Mesothelial cell of epicardium (in vitro differentiated cells): ENCODE results near the gene MPP4. TPM values are rescaled to one million over a fixed set of nuclear protein-coding genes. Genes with fewer than 3 reads are reported as not detected.

Experiments
- DNase-seq, 2 experiments: peaks; one replicate each; pipeline ENCODE4 v3.0.0; 2021; ENCODE audit warnings: low spot score in 2 of 2; ENCODE audit not compliant: unreplicated experiment in 2 of 2
- H3K27ac Mint-ChIP-seq: 2 replicates; pipeline ENCODE4 v1.8.0; 2021; ENCODE audit warnings: mixed read lengths
- H3K27me3 Mint-ChIP-seq: 2 replicates; pipeline ENCODE4 v1.8.0; 2021; ENCODE audit warnings: low read depth, mixed read lengths
- H3K36me3 Mint-ChIP-seq: 2 replicates; pipeline ENCODE4 v1.8.0; 2021; ENCODE audit warnings: mixed read lengths
- H3K4me1 Mint-ChIP-seq: 2 replicates; pipeline ENCODE4 v1.8.0; 2021; ENCODE audit warnings: mixed read lengths
- H3K4me3 Mint-ChIP-seq: 2 replicates; pipeline ENCODE4 v1.8.0; 2021; ENCODE audit warnings: mild to moderate bottlenecking, moderate library complexity, mixed read lengths
- H3K9me3 Mint-ChIP-seq: 2 replicates; pipeline ENCODE4 v1.8.0; 2021; ENCODE audit warnings: mixed read lengths
- total RNA-seq: library from RNA; stranded (reverse); gene quantifications from 3 replicates; pipeline ENCODE4 v1.2.1, GENCODE V29; 2021
- TF ChIP-seq, protein P1 (sequence below): fragments of 200-600 bp; sonication (generic); IDR thresholded peaks from one replicate; pipeline ENCODE4 v1.5.0; 2021; ENCODE audit warnings: antibody characterized with exemption; ENCODE audit not compliant: unreplicated experiment

The MPP4 gene, protein sequence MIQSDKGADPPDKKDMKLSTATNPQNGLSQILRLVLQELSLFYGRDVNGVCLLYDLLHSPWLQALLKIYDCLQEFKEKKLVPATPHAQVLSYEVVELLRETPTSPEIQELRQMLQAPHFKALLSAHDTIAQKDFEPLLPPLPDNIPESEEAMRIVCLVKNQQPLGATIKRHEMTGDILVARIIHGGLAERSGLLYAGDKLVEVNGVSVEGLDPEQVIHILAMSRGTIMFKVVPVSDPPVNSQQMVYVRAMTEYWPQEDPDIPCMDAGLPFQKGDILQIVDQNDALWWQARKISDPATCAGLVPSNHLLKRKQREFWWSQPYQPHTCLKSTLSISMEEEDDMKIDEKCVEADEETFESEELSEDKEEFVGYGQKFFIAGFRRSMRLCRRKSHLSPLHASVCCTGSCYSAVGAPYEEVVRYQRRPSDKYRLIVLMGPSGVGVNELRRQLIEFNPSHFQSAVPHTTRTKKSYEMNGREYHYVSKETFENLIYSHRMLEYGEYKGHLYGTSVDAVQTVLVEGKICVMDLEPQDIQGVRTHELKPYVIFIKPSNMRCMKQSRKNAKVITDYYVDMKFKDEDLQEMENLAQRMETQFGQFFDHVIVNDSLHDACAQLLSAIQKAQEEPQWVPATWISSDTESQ
- total RNA-seq = 0.18 to 0.27 TPM (median 0.27 TPM) in 3 replicates

DNA sequence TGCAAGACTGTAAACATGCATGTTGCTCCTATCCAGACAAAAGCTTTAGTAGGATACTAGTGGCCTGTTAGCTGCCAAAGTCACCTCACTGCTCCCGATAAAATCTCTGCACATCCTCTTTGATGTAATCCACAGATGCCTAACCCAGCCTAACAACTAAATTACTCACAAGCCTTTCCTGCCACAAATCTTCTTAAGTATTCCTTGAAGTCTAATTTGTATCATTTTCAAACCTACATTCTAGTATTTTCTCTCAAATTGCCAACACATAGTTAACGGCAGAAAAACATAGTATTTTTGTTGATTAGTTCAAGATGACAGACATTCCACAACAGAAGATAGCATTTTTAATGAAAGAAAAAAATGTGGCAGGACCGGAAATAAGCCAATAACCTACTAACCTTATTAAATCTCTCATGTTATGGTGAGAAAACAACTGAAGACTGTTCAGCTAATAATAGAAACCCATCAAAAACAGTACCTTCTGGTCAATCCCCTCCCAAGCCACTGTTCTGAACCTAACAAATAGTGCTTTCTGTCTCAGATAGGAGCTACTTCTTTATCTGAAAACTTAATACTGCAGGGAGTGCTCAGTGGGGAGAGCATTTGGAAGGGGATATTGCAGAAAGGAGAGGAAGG is at the start of gene MPP4:
TSS of gene MPP4 (minus strand) at position 57 of the 639 bp plus-strand sequence. CDS start 4,690 bp downstream, outside the sequence.
- Mint-ChIP-seq H3K4me1 (peaks cover 27% of the 10 kb centered on the region), H3K27ac (peak within 1 kb of the TSS; percentile 67)

DNA sequence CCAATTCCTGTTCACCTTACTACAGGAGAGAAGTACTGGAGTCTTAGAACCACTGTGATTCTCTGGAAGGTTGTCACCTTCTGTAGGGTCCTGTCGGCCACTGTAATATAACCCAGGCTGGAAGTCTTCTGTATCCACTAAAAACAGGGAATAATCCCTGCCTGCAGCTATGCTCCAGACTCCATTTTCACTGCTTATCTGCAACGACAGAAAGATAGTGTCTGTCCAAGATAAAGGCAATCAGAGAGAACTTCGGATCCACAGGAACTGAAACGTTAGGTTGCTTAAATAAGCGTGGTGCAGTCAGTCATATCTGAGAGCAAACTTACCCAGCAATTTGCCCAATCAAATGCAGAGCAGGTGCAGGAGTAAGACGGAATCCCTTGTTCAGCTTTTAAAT is 48.1 kb upstream of the MPP4 start:
- H3K36me3 Mint-ChIP-seq = peaks cover 23% of the 10 kb centered on the region
- no peak overlapping the region for H3K4me3 Mint-ChIP-seq
- H3K27ac Mint-ChIP-seq = no peak overlapping the region
- no peaks in the 10 kb centered on the region for H3K9me3 Mint-ChIP-seq
- H3K27me3 Mint-ChIP-seq = no peaks in the 10 kb centered on the region
- TF ChIP-seq, protein P1, sequence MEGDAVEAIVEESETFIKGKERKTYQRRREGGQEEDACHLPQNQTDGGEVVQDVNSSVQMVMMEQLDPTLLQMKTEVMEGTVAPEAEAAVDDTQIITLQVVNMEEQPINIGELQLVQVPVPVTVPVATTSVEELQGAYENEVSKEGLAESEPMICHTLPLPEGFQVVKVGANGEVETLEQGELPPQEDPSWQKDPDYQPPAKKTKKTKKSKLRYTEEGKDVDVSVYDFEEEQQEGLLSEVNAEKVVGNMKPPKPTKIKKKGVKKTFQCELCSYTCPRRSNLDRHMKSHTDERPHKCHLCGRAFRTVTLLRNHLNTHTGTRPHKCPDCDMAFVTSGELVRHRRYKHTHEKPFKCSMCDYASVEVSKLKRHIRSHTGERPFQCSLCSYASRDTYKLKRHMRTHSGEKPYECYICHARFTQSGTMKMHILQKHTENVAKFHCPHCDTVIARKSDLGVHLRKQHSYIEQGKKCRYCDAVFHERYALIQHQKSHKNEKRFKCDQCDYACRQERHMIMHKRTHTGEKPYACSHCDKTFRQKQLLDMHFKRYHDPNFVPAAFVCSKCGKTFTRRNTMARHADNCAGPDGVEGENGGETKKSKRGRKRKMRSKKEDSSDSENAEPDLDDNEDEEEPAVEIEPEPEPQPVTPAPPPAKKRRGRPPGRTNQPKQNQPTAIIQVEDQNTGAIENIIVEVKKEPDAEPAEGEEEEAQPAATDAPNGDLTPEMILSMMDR = no peak
- H3K4me1 Mint-ChIP-seq = no peaks in the 10 kb centered on the region
- DNase-seq = no peak

More for the DNA sequence above, at the start of gene MPP4:
- H3K36me3 Mint-ChIP-seq = peaks cover 19% of the 10 kb centered on the region
- no peak within 1 kb of the TSS for H3K4me3 Mint-ChIP-seq
- H3K27me3 Mint-ChIP-seq = no peaks in the 10 kb centered on the region
- no peak for DNase-seq
- H3K9me3 Mint-ChIP-seq = no peaks in the 10 kb centered on the region
- TF ChIP-seq, protein P1 = no peak

DNA sequence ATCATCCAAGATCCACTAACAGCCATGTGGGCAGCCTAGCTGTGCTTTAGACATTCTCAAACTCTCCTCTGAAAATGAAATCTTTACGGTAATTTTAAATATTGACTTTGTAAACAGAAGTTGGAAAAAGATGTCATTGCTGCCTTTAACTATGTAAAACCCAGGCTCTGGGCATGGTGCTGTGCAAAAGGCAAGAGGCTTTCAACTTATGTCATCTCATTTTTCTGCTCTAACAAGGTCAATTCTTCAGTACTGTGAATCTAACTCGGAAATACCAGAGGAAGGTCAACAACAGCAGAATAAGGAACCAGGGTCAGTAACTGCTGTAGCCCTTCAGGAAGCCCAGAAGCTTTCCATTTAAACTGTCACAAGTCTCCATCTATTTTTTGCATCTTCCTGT is 37.0 kb upstream of the MPP4 start:
- Mint-ChIP-seq H3K4me3 (no peak overlapping the region), H3K27me3 (no peaks in the 10 kb centered on the region), H3K36me3 (peaks cover 45% of the 10 kb centered on the region), H3K4me1 (no peaks in the 10 kb centered on the region), H3K27ac (no peak overlapping the region), H3K9me3 (peaks cover 23% of the 10 kb centered on the region)
- TF ChIP-seq, protein P1 = no peak
- no peak for DNase-seq

DNA sequence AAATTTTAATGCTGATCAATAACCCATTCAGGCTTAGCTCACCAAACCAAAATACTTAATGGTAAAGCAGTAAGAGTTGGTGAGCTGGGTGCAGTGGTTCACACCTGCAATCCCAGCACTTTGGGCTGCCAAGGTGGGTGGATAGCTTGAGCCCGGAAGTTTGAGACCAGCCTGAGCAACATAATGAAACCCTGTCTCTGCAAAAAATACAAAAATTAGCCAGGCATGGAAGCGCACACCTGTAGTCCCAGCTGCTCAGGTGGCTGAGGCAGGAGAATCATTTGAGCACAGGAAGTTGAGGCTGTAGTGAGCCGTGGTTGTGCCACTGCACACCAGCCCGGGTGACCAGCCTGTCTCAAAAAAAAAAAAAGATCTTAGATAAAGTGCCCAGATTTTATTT is 35.7 kb upstream of the MPP4 start:
- H3K4me3 Mint-ChIP-seq = no peak overlapping the region

DNA sequence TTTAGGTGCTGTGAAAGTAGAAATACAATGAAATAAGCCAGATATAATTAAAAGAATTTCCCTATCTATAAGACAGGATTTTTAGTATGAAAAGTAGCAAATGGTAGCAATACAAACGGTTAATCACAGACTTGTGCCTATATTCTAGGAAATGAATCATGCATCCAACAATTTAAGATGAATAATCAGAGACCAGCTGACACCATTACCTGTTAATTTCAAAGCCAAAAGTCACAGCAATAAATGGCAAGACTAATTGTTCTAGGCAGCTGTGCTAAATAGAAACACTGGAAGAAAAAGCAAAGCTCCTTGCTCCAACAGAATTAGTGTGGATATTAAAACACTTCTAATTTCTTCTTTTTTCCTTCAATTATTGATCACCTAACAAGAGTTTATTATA is 35.1 kb upstream of the MPP4 start:
- DNase-seq = no peak
- H3K4me3 Mint-ChIP-seq = no peak overlapping the region
- H3K27me3 Mint-ChIP-seq = no peaks in the 10 kb centered on the region
- H3K9me3 Mint-ChIP-seq = peaks cover 21% of the 10 kb centered on the region
- H3K4me1 Mint-ChIP-seq = no peaks in the 10 kb centered on the region
- TF ChIP-seq, protein P1 = no peak
- no peak overlapping the region for H3K27ac Mint-ChIP-seq
- H3K36me3 Mint-ChIP-seq = peaks cover 53% of the 10 kb centered on the region

More for the DNA sequence above, 35.7 kb upstream of the MPP4 start:
- Mint-ChIP-seq H3K4me1 (no peaks in the 10 kb centered on the region), H3K27me3 (no peaks in the 10 kb centered on the region), H3K36me3 (peaks cover 50% of the 10 kb centered on the region), H3K27ac (no peak overlapping the region), H3K9me3 (peaks cover 23% of the 10 kb centered on the region)
- DNase-seq = no peak
- TF ChIP-seq, protein P1 = no peak
